HG02623 (cell line): Measurements from ENCODE around the gene PSAPL1.

Experiments used
- ATAC-seq: cut with Tn5 transposase; IDR thresholded peaks from one replicate; pipeline ENCODE4 v1.9.1; 2021; ENCODE audit warnings: moderate library complexity; ENCODE audit not compliant: unreplicated experiment

The PSAPL1 gene, protein sequence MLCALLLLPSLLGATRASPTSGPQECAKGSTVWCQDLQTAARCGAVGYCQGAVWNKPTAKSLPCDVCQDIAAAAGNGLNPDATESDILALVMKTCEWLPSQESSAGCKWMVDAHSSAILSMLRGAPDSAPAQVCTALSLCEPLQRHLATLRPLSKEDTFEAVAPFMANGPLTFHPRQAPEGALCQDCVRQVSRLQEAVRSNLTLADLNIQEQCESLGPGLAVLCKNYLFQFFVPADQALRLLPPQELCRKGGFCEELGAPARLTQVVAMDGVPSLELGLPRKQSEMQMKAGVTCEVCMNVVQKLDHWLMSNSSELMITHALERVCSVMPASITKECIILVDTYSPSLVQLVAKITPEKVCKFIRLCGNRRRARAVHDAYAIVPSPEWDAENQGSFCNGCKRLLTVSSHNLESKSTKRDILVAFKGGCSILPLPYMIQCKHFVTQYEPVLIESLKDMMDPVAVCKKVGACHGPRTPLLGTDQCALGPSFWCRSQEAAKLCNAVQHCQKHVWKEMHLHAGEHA

DNA sequence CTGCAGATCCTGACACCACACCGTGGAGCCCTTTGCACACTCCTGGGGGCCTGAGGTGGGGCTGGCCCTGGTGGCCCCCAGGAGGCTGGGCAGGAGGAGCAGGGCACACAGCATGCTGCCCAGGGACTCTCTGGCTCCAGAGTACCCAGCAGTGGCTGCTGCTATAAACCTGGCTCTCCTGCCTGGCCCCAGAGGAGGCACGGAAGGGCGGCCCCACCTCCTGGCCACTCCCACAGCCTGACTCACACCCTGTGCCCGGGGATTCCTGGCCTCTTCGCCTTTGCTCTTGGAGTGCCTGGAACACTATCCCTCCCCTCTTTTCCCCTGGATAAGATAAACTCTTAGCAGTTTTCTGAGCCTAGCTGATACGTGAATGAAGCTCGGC is at the start of gene PSAPL1:
TSS of gene PSAPL1 (minus strand) at position 165 of the 385 bp plus-strand sequence. CDS start at position 114, 51 bp downstream.
- ATAC-seq, result no peak

DNA sequence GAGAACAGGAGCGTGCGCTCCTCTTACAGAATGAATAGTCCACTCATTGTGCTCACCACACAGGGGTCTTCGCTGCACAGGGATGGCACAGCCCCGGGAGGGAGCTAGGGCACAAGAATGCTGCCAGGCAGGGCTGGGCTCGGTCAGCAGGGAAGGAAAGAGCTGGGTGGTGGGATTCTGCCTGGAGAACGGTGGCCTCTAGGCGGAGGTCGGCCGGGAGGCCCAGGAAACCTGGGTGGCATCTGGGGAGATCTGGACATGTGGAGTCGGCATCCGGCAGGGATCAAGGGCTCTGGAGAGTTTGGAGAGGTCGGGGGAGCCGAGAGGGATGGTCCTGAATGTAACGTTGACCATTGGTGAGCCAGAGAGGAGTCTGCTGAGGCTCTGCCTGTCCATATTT is 46.5 kb upstream of the PSAPL1 start:
- ATAC-seq, result no peak

DNA sequence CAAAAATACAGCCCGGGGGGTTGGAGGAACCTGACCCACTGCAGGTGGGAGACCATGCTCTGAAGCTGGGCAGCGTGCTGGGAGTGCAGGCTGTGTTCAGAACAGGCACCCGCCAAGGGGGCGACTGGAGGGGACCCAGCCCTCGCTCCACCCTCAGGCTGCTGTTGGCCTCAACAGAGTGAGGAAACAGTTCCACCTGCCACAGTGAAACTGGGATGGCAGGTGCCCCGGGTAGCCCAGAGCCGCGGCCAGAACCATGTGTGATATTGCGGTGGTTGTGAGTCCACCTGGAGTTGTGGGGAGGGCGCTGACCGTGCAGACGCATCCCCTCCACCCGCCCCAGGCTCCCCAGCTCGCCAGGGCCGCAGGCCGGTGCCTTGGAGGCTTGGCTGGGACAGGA is 45.7 kb upstream of the PSAPL1 start:
- ATAC-seq, result no peak

DNA sequence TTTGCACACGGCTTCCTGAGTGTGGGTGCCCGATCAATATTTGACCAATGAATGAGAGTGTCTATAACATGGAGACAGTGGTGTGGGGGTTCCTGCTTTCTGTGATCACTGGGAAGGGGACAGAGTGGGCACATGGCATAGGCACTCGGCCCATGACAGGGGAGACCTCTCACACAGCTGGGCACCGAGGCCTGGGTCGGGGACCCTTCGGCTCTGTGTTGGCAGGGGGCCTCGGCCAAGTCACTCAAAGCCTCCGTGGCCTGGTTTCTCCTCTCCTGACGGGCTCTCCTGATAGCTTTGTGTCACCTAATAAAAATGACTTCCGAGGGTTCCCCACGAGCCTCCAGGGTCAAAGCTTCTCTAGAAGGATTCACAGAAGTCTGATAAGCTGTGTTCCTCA is 43.9 kb upstream of the PSAPL1 start:
- no peak for ATAC-seq

DNA sequence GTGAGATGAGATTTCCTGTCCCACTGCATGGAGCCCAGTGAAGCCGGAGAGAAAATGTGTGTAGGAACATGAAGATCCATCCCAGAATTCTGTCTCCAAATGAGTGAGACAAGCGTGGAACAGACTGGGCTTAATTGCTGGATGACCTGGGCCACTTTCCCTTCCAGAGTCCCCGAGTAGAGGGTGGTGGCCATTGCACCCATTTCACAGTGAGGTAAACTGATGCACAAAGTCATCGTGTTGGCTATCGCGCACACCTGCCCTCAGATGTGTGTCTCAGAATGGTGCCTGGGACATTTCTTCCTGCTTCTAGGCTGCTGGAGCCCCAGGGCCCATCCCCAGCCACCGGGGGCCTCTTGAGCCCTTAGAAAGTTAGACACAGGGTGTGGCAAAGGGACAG is 43.0 kb upstream of the PSAPL1 start:
- ATAC-seq, result no peak

DNA sequence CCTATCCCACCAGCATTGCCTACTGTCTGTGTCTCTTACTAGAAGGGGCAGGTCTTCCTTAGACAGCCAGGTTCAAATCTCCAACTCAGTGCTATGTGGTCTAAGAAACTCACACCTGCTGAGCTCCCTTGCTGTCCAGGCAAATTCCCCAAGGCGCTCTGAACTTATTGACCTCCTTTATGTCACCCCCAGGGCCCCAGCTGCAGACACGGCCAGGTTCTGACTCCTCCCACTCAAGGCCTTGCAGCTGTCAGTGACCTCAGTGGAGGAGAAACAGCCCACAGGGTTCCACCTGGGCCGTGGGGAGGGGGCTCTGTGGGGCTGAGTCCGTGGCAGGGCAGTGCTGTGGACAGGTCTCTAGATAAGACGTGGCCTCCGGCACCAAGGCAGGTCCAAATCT is 42.1 kb upstream of the PSAPL1 start:
- ATAC-seq, result no peak

DNA sequence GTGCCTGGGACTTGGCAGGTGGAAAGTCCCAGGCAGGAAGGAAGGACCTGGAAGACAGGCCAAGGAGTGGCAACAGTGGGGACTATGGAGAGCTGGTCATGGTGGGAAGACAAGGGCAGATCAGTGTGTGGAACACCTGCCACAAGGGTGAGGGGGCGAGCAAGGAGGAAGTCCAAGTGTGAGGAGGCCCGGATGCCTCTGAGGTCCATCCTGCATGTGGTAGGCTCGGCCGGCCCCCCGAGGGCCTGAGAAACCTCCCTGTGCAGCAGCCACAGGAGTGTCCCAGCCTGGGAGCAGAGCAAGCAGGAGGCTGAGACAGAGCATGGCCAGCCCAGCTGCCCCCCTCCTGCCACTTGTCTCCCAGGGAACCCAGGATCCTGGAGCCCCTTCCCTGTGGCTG is 40.5 kb upstream of the PSAPL1 start:
- no peak for ATAC-seq

DNA sequence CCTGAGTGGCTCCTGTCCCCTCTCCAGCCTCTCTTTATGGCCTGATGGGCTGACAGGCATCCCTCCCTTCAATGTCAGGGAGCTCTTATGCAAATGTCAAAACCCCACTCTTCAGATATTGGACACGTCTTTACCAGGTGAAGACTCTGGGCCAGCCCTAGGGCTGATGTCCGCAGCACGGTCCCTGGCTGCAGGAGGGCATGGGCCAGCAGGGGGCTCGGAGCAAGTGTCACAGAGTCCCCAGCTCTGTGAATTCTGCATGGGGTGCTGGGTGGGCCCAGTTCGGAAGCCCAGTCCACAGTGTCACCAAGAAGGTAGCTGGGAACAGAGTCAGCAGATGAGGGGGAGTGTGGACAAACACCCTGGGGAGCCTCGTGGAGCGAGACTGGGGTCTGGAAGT is 39.6 kb upstream of the PSAPL1 start:
- ATAC-seq, result no peak

DNA sequence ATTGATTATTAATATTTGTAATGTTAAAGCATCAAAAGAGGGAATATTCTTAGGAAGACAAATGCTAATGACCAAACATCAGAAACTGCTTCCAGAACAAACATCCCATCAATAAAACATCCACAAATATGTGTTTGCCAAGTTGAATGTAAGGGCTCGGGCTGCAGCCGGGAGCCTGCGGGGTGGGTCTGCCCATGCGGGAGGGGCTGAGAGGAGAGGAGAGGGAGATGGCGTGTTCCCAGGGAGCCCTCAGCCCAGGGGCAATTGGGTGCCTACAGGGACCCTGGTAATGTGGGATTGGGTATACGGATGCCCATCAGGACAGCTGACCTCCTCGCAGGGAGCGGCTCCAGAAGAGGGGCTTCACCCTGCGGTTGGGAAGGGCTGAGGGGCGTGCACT is 38.4 kb upstream of the PSAPL1 start:
- ATAC-seq, result no peak

DNA sequence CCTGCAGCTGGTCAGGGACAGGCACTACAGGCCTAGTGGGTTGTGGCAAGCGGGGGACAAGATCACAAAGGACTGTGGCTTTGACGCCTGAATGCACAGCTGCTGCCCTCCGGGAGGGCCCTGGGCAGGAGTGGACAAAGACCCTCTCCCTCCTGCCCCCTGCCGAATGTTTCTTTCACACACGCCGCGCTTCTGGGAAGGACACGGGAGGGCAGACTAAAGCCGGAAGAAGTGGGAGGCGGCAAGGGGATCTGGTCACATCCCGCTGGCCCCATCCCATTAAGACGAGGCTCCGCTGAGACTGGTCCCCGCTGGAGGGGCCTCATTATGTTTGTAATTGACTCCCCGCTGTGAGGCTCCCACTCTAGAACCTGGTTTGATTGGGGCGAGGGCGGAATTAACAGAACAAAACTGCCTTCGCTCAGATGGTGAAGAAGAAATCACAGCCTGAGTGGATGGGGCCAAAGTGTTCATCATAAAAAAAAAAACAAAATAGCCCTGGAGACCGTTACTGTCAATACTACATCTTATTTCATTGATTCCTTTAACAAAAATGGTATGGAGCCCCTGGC is 37.8 kb upstream of the PSAPL1 start:
- no peak for ATAC-seq

DNA sequence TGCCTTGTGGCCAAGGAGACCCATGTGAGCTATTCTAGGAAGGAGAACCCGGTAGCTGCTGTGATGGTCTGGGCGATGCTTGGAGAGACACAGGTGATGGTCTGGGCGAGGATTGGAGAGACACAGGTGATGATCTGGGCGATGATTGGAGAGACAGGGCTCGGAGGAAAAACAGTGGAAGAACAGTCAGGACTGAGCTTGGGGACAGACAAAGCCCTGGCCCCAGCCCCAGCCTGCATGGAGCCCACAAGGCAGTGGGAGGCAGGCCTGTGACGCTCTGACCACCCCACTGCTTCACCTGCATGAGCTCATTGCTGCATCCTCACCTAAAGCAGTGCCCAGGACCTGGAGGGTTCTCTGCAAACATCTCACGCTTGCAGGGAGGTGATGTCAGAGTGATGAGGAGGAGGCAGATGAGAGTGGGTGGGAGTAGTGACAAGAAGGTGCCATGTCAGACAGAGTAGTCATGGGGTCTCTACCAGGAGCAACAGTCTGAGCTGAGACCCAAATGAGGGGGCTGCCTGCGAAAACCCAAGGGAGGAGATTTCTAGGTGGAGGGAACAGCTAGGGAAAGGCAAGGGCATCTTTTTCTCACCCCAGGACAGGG is 35.9 kb upstream of the PSAPL1 start:
- no peak for ATAC-seq

DNA sequence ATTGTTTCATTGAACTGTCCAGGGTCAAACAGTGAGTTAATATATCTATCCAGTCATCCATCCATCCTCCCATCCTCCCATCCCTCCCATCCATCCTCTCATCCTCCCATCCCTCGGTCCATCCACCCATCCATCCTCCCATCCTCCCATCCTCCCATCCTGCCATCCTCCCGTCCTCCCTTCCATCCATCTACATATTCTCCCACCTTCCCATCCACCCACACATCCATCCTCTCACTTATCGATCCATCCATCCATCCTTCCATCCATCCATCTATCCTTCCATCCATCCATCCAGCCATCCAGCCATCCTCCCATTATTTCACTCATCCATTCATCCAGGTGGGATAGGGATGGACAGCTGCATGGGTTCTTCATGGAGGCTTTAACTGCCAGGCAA is 35.4 kb upstream of the PSAPL1 start:
- ATAC-seq, result no peak

DNA sequence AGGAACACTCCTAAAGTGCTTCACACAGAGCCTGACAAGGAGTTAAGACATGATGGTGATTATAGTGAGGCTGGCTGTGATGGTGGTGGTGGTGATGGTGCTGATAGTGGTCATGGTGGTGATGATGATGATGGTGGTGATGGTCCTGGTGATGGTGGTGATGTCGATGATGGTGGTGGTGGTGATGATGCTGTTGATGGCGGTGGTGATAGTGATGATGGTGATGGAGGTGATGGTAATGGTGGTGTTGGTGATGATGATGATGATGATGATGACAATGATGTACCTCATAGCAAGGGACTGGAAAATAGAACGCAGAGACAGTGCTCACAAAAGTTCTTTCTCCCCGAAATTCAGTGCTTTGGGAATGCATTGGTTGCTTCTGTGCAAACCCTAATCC is 34.3 kb upstream of the PSAPL1 start:
- no peak for ATAC-seq

DNA sequence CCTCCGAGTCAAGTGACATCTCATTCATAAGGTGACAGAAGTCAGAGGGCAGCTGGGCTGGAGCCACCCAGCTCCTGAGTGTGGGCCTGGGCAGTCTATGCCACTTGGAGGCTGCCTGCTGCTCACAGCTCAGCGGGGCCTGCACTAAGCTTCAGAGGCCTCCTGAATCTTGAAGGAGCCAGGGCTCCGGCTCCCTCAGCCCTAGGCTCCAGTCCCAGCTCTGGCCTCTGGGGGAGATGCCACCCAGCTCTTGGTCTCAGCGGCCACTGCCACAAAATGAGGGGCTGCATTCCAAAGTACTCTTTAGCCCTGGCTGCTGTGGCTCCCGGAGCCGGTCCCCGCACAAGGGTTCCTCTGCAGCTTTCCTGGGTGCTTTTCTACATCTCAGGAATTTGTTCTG is 32.7 kb upstream of the PSAPL1 start:
- no peak for ATAC-seq

DNA sequence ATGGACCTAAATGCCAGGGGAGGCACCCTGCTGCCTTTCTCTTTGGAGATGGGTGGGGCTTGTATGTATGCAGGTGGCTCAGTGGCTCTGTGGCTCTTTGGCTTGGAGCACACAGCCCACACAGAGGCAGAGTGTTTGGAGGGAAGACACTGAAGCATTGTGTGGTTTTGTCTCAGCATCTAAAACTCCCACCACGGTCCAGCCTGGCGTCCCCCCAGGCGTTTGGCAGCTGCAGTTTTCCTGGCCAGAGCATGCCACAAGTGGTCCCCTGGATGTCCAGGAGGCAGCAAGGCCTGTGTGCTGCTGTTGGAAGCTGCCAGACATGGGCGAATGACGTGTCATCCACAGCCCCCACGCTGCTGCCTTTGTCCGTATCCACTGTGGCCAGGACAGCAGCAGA is 32.2 kb upstream of the PSAPL1 start:
- ATAC-seq, result no peak

DNA sequence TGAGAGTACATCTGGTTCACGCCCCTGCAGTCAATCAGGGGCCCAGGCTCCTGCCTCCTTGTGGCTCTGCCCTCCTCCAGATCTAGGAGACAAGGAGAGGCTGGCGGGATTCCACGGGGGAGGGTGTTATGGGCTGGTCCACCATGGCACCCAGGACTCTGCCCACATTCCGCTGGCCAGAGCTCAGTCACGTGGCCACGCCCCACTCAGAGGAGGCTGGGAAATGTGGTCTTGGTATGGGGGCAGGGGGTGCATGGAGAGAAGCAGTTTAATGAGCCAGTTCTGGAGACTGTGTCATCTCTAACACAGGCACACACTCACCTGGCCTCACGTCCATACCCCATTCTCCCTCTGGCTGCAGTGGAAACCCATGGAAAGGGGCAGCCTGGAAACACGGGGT is 31.5 kb upstream of the PSAPL1 start:
- ATAC-seq, result no peak

DNA sequence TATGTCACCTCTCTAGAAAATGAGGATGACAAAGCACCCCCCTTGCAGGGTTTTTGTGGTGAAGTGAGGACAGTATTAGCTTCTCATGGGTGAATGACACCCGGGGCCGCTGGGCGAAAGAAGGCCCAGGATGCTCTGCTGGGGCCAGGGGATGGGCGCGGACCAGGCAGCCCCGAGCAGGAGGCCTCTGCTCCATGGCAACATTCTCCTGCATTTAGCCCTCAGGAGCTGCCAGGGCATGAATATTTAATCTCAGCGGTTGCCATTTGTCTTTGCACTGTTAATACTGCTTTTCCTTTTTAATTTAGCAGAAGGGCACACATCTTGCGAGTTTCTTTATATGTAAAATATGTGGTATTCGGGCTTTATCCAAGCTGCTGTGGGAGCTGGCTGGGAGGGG is 30.3 kb upstream of the PSAPL1 start:
- ATAC-seq, result no peak

DNA sequence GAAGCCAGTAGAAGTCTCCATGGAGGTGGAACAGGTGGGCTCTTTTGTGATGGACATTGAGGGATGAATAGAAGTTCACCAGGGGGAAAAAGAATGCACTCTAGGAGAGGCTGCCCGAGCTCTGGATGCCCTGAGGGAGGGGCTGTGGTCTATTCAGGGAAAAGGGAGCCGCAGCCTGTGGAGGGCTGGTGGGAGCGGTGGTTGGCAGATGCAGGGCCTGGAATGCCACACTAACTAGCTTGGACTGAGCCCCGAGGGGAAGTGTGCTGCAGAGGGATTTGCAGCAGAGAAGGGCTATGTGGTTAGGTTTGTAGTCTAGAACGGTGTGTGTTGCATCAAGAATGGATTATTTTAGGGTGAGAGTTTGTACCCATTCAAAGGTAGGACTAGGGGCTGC is 29.5 kb upstream of the PSAPL1 start:
- ATAC-seq, result no peak

DNA sequence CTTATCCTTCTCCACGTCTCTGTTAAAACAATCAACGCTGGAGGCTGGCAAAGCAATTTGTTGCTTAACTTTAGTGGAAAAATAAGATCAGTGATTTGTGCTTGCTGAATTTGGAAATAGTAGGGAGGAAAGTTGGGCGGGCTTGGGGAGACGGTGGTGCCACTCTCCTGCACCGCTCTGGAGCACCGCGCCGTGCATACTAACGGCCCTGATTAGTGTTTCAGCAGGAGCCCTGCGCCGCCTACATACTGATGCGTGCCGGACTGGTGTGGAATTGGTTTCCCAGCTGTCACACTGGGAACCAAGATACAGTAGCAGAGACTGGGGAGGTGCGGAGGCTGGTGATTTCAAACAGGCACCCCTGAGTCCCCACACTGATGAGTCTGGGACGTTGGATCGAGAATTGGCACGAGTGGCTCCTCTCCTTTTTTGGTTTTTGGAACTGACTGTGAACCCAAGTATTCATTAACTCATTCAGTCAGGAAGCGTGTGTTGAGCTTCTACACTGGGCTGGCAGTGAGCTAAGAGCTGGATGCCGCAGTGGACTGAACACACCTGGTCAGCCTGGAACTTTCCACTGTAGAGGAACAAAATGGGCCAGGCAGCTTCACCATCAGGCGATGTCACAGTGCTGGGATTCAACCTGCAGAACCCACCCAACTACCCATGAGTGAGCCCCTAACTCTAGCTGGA is 29.0 kb upstream of the PSAPL1 start:
- ATAC-seq, result no peak

DNA sequence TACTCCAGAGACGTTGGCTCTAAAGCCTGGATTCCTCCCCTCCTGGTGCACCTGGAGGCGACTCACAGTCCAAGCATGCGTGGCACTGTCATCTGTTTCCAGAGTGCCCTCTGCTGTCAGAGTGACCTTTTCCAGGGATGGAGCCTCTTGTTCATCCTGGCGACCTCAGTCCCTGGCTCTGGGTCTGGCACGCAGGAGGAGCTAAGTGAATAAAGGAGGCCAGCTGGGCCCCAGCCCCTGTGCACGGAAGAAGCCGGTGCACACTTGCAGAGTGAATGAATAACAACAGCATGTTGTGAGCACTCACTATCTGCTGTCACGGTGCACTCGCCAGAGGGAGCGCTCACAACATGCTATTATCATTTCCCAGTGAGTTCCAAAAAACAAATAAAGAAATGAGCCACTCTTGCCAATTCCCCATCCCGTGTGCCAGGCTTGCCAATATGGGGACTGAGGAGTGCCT is 27.8 kb upstream of the PSAPL1 start:
- ATAC-seq, result no peak

DNA sequence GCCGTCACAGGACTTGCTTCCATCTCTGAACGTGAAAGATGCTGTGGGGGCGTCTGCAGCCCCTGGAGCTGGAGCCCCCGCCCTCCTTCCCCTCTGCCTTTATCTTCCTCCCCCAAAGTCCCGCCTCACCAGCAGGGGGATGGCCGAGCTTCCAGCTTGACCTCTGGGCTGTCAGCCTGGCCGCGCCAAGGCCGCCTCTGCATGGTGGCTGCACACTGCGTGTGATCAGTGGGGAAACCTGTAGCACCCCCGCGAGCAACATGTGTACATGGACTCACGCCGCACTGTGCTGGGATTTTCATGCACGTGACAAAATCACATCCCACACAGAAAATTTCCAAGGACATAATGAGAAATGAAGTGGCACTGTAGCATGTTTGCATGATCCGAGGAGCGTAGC is 26.5 kb upstream of the PSAPL1 start:
- no peak for ATAC-seq

DNA sequence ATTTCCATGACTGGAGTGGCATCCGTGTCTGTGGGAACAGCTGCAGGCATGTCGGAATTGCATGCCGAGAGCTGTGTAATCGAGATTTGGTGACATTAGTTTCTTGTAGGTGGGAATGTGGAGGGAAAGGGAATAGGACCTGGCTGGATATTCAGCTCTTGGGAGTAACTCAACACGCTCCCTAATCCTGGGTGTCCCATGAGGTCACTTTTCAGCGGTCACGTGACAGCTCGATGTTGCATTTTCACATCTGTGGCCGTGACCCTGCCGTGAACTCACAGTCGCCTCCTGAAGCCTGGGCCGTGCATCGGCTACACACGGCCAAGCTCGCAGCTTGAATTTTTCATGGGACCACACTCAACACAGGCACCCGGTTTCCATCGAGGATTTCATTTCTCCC is 25.8 kb upstream of the PSAPL1 start:
- ATAC-seq, result no peak
